ENCODE results near the gene TMEM213. TPM values are rescaled to one million over a fixed set of nuclear protein-coding genes. Genes with fewer than 3 reads are reported as not detected.

Gene TMEM213
- total and polyA plus RNA-seq, 2 of the 8 experiments (the other 6 are each of a cell fraction or from before 2014, with no cell fraction given) = 0.21 to 0.67 TPM

GRCh38 chr7:138878051-138878450, 80.3 kb downstream of the TMEM213 start (continued):
- TF ChIP-seq YY1 (IDR thresholded peaks at IDR 0.05; ENCODE audit: low read depth, low read length) = no peak

GRCh38 chr7:138878856-138879255, 81.1 kb downstream of the TMEM213 start:
- Histone ChIP-seq H2BK5ac (ENCODE audit: low read depth, low read length) (no peak overlapping the region), H3K9me3 (ENCODE audit: insufficient read depth in 2 of 2, low read depth in 1 of 2, low read length in 1 of 2) (no peaks in the 10 kb centered on the region), H3K79me2 (ENCODE audit: control insufficient read depth in 1 of 2, insufficient read depth in 2 of 2, low read length in 2 of 2) (no peaks in the 10 kb centered on the region), H3K4me2 (ENCODE audit: insufficient read depth in 1 of 2, low read depth in 2 of 2, low read length in 2 of 2) (no peak overlapping the region), H3K36me3 (ENCODE audit: control insufficient read depth in 2 of 4, insufficient read depth in 4 of 4, low read length in 3 of 4) (peaks cover 0 to 6% (median 3%) of the 10 kb centered on the region in 4 experiments; a peak in 3 of 8 replicates), H3K27me3 (replicated peaks in 1 of 4; ENCODE audit: control insufficient read depth in 3 of 4, extremely low read depth in 1 of 4, insufficient read depth in 3 of 4, low read length in 3 of 4) (no peaks in the 10 kb centered on the region), H2BK15ac (ENCODE audit: low read length) (no peak overlapping the region), H3K23ac (ENCODE audit: insufficient read length) (no peak overlapping the region), H3K9ac (replicated peaks in 1 of 4; ENCODE audit: extremely low read depth in 1 of 4, low read depth in 3 of 4, low read length in 3 of 4) (no peak overlapping the region), H2BK12ac (ENCODE audit: low read depth, low read length) (no peak overlapping the region), H2BK120ac (replicated peaks; ENCODE audit: low read depth, low read length) (no peak overlapping the region), H2AFZ (ENCODE audit: low read length) (no peak overlapping the region), H3K27ac (ENCODE audit: low read depth, low read length) (no peak overlapping the region), H3K56ac (replicated peaks; ENCODE audit: insufficient read length, low read depth, low read length) (no peak overlapping the region), H3K79me1 (ENCODE audit: low read depth, low read length) (no peaks in the 10 kb centered on the region), H3K18ac (ENCODE audit: extremely low read depth, low read length) (no peak overlapping the region), H3K4me1 (replicated peaks in 1 of 4; ENCODE audit: control insufficient read depth in 3 of 4, insufficient read depth in 4 of 4, low read length in 3 of 4) (no peaks in the 10 kb centered on the region), H3K23me2 (ENCODE audit: low read depth, low read length) (no peaks in the 10 kb centered on the region), H4K20me1 (replicated peaks in 1 of 2; ENCODE audit: control insufficient read depth in 1 of 2, insufficient read depth in 2 of 2, low read length in 2 of 2) (no peaks in the 10 kb centered on the region), H2AK5ac (ENCODE audit: low read depth, low read length) (no peak overlapping the region), H3K14ac (ENCODE audit: insufficient read length) (no peak overlapping the region), H4K91ac (replicated peaks; ENCODE audit: insufficient read length, low read length) (no peak overlapping the region), H4K5ac (ENCODE audit: insufficient read length, low read depth, low read length) (no peak overlapping the region), H2BK20ac (ENCODE audit: low read length) (no peak overlapping the region), H3K4ac (replicated peaks; ENCODE audit: insufficient read length, low read depth, low read length) (no peak overlapping the region), H4K8ac (ENCODE audit: extremely low read depth, insufficient read depth, low read length) (no peak overlapping the region), H3K4me3 (ENCODE audit: extremely low read depth in 1 of 4, insufficient read depth in 2 of 4, low read depth in 3 of 4, low read length in 4 of 4) (no peak overlapping the region)
- POLR2A ChIA-PET (ENCODE audit: partially characterized antibody) = interaction anchor here (0.7 kb wide), 1 partner anchor 112 kb away, joined by 3 read pairs; no protein-coding TSS in a partner anchor
- CTCF ChIA-PET (ENCODE audit: partially characterized antibody) = interaction anchor here (0.6 to 3.6 kb wide), 3 partner anchors 8 to 124 kb away, joined by 3 to 21 read pairs (median 3); no protein-coding TSS in a partner anchor
- FAIRE-seq (no peak), DNase-seq (ENCODE audit: low read depth in 1 of 2, low spot score in 2 of 2) (no peak)
- no peak for TF ChIP-seq EP300 (IDR thresholded peaks at IDR 0.05; ENCODE audit: borderline replicate concordance in 1 of 2, low read depth in 2 of 2, low read length in 2 of 2)
- TF ChIP-seq, protein P1, sequence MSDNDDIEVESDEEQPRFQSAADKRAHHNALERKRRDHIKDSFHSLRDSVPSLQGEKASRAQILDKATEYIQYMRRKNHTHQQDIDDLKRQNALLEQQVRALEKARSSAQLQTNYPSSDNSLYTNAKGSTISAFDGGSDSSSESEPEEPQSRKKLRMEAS (IDR thresholded peaks at IDR 0.05) = no peak
- TF ChIP-seq POU5F1 (IDR thresholded peaks at IDR 0.05; ENCODE audit: low read depth, low read length) = no peak
- no peak for TF ChIP-seq JUN (IDR thresholded peaks at IDR 0.05; ENCODE audit: low read depth, low read length)
- no peak for TF ChIP-seq RAD21 (IDR thresholded peaks at IDR 0.05 in 1 of 2, conservative IDR thresholded peaks at IDR 0.05 in 1 of 2; ENCODE audit: low read depth in 2 of 2, low read length in 2 of 2)
- TF ChIP-seq SIN3A (conservative IDR thresholded peaks at IDR 0.05 in 1 of 2, IDR thresholded peaks at IDR 0.05 in 1 of 2; ENCODE audit: low read depth in 1 of 2, low read length in 2 of 2) = no peak
- no peak for TF ChIP-seq GTF2F1 (IDR thresholded peaks at IDR 0.05; ENCODE audit: borderline replicate concordance, low read depth, low read length)
- TF ChIP-seq GABPA (IDR thresholded peaks at IDR 0.05; ENCODE audit: borderline replicate concordance, insufficient read depth, low read length) = no peak
- TF ChIP-seq MAFK (IDR thresholded peaks at IDR 0.05; ENCODE audit: low read depth, low read length) = no peak
- TF ChIP-seq SP2 (IDR thresholded peaks at IDR 0.05; ENCODE audit: low read length) = no peak
- TF ChIP-seq CEBPB (IDR thresholded peaks at IDR 0.05; ENCODE audit: low read depth, low read length) = no peak
- no peak for TF ChIP-seq PHF8 (conservative IDR thresholded peaks at IDR 0.05; ENCODE audit: low read depth, low read length)

Measured in H1 (cell line).